GM18858 (cell line): Measurements from ENCODE around the gene VSTM2L.
"Not testable (repeated sequence)": the region's sequence is repeated elsewhere in the genome, so short reads cannot be mapped to it uniquely, and the experiment has no call there.

Experiments used
- ATAC-seq: cut with Tn5 transposase; IDR thresholded peaks from one replicate; pipeline ENCODE4 v1.9.1; 2021; ENCODE audit not compliant: unreplicated experiment

VSTM2L gene

DNA sequence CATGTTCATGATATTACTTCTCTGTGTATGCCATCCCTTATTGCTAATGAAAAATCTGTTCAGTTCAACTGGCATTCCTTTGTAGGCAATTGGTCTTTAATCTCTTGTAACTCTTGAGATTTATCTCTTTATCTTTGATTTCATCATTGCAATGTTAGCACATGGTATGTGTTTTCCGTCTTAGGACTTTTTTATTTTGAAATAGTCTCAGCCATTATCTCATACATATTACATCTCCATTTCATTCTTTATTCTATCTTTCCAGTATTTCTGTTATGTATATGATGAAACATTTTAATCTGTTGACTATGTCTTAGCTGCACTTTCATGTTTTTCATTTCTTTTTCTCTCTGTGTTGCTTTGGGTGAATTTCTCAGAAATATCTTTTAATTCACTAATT, 58.1 kb downstream of the VSTM2L start:
- no peak for ATAC-seq

DNA sequence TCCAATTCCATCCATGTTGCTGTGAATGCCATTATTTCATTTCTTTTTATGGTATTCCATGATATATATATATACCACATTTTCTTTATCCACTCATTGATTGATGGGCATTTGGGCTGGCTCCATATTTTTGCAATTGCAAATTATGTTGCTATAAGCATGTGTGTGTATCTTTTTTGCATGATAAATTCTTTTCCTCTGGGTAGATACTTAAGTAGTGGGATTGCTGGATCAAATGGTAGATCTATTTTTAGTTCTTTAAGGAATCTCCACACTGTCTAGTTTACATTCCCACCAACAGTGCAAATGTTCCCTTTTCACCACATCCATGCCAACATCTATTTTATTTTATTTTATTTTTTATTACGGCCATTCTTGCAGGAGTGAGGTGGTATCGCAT, 60.6 kb downstream of the VSTM2L start:
- not testable (repeated sequence) for ATAC-seq

- no peak for ATAC-seq
Observed at GRCh38 chr20:37968841-37969401, 66.0 kb downstream of the VSTM2L start.

GRCh38 chr20:37969949-37970855, 67.3 kb downstream of the VSTM2L start:
- no peak for ATAC-seq

GRCh38 chr20:37970856-37971245, 67.9 kb downstream of the VSTM2L start:
- ATAC-seq, result no peak

- no peak for ATAC-seq
Observed at GRCh38 chr20:37971561-37972127, 68.7 kb downstream of the VSTM2L start.

- ATAC-seq, result no peak
Observed at GRCh38 chr20:37972256-37973058, 69.5 kb downstream of the VSTM2L start.

DNA sequence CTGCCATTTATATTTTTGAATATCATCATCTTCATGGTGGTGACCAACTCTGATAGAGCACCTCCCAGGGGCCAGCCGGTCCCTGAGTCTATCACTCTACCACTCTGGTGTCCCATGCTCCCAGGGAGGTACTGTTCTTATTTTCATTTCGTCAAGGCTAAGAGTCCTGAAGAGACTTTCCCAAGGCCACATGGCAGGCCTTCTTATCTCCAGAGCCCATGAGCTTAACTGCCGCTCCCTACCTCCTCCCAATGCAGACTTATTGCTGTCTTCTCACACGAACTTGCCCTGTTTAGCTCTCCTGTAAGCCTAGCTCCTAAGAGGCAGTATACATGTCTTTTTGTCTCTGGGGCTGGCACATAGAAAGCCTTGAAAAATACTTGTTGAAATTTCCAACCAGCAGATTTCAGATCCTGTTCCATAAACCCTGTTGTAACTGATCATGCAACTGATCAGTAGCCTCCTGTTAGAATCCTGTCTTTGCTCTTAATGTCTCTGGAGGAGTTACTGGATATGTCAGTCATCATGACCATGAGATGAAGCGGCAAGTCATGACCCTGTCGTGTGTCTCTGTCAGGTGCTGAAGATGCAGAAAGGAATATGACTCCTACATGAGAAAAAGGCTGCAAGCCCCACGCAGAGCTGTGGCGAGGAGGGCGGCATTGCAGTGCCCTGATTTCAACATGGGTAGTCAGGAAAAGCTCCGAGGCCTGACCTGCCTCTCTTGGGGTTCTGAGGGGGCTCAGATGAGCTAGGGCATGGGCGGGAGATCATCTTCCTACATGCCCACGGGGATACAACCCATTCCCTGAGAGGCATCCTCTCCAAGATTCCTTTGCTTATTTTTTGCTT, 70.4 kb downstream of the VSTM2L start:
- ATAC-seq, result no peak

- ATAC-seq, result no peak
Observed at GRCh38 chr20:37976887-37977286, 74.0 kb downstream of the VSTM2L start.

- no peak for ATAC-seq
Observed at GRCh38 chr20:37977338-37977737, 74.4 kb downstream of the VSTM2L start.

DNA sequence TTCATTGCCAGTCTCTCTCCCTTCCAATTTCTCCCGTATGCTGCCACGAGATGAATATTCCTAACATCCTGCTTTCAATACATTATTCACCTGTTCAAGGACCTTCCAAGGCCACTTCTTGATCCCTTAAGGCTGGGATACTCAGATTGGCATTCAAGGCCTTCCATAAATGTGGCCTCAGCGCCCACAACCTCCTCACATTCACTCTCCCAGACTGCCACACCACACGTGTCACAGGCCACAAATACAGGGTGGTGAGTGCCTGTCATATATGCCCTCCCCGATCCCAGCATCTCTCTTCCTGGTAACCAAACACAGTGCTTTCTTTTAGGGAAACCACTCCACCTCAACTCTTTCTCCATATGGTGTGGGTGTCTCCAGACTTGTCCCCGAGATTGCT, 74.9 kb downstream of the VSTM2L start:
- ATAC-seq, result no peak

GRCh38 chr20:37979021-37979985, 76.4 kb downstream of the VSTM2L start:
- ATAC-seq, result no peak

- ATAC-seq, result no peak
Observed at GRCh38 chr20:37980383-37980782, 77.5 kb downstream of the VSTM2L start.

- no peak for ATAC-seq
Observed at GRCh38 chr20:37980876-37981275, 77.9 kb downstream of the VSTM2L start.

GRCh38 chr20:37981568-37981967, 78.6 kb downstream of the VSTM2L start:
- ATAC-seq, result no peak

GRCh38 chr20:37983286-37983685, 80.4 kb downstream of the VSTM2L start:
- no peak for ATAC-seq

DNA sequence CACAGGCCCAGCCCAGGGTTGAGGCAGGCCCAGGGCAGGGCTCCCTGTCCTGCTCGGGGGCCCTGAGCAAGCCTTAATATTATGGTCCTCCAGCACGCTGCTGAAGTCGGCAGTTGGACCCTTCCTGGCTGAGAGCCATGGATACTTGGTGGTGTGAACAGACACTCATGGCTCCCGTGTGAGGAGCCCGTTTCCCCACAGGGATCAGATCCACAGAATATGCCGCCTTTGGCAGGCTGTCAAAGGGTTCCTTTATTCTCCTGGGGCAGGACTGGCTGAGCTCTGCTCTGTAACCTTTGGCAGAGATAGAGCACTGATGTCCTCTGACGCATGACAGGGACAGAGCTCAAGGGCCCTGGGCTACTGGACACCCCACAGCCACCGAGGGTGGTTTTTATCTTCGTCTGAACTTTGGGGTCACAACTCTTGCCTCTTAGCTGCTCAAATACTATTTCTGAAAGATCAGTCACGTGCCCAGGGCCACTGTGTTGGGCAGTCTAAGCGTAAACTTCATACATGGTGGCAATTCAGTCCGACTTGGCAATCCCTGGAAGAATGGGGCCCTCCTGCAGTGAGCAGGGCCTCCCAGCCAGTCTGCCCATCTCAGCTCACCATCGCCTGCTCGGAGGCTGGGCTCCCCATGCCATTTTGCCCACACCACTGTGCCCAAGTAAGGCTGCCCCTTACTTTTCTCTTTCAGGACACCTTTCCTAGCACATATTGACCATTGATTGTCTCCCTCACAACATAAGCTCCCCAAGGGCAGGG, 81.3 kb downstream of the VSTM2L start:
- ATAC-seq, result no peak

GRCh38 chr20:37986044-37986858, 83.3 kb downstream of the VSTM2L start:
- no peak for ATAC-seq
